ENCODE measurements around the gene TLDC2. TPM values are rescaled to one million over a fixed set of nuclear protein-coding genes. Genes with fewer than 3 reads are reported as not detected.
A peak's percentile ranks its signal among the peaks of the same experiment; 100 is the strongest.
"Not testable (repeated sequence)": the region's sequence is repeated elsewhere in the genome, so short reads cannot be mapped to it uniquely, and the experiment has no call there.

Gene TLDC2
- total RNA-seq, 1 experiment from 2014 or later, result 1.1 TPM

- peak; percentile 95 for DNase-seq
- Mint-ChIP-seq H3K9me3 (ENCODE audit: low read depth, unreplicated experiment) (no peaks in the 10 kb centered on the region), H3K27me3 (ENCODE audit: unreplicated experiment) (no peaks in the 10 kb centered on the region), H3K27ac (ENCODE audit: unreplicated experiment) (peak overlapping the region; percentile 88), H3K36me3 (ENCODE audit: insufficient read depth, unreplicated experiment) (peaks cover 13% of the 10 kb centered on the region), H3K4me1 (ENCODE audit: low read depth, unreplicated experiment) (peaks cover 16% of the 10 kb centered on the region), H3K4me3 (ENCODE audit: low read depth, unreplicated experiment) (peak overlapping the region; percentile 71)
- CTCF ChIA-PET, result interaction anchor here (0.6 to 3.1 kb wide), 22 partner anchors 12 to 852 kb away, joined by 3 to 24 read pairs (median 4); partner anchors contain the start of gene DSN1
- BruUV-seq (replicated peaks), result no TSS peak
- intact Hi-C loops (cut with micrococcal nuclease; ENCODE audit: unreplicated experiment), result loop anchor here (10.0 kb wide), 1 partner anchor 49 kb away; no protein-coding TSS in a partner anchor
- no peak for TF ChIP-seq CTCF (IDR thresholded peaks at IDR 0.05; ENCODE audit: unreplicated experiment)
Measured at GRCh38 chr20:36835453-36836198, 40.3 kb upstream of the TLDC2 start.

- intact Hi-C loops (cut with micrococcal nuclease; ENCODE audit: unreplicated experiment), result loop anchor here (10.0 kb wide), 1 partner anchor 48 kb away; no protein-coding TSS in a partner anchor
- no TSS peak for BruUV-seq (replicated peaks)
- CTCF ChIA-PET, result interaction anchor here (0.6 to 3.1 kb wide), 12 partner anchors 18 to 573 kb away, joined by 3 to 24 read pairs (median 4); a partner anchor contains a TSS
- peak; percentile 78 for DNase-seq
- Mint-ChIP-seq H3K36me3 (ENCODE audit: insufficient read depth, unreplicated experiment) (peaks cover 13% of the 10 kb centered on the region), H3K4me3 (ENCODE audit: low read depth, unreplicated experiment) (no peak overlapping the region), H3K27me3 (ENCODE audit: unreplicated experiment) (no peaks in the 10 kb centered on the region), H3K27ac (ENCODE audit: unreplicated experiment) (peak overlapping the region; percentile 42), H3K9me3 (ENCODE audit: low read depth, unreplicated experiment) (no peaks in the 10 kb centered on the region), H3K4me1 (ENCODE audit: low read depth, unreplicated experiment) (peaks cover 16% of the 10 kb centered on the region)
- TF ChIP-seq CTCF (IDR thresholded peaks at IDR 0.05; ENCODE audit: unreplicated experiment), result peak; percentile 58
Measured at GRCh38 chr20:36836591-36837269, 39.2 kb upstream of the TLDC2 start.

- H3K27me3 Mint-ChIP-seq (ENCODE audit: unreplicated experiment); DNase-seq; H3K9me3 Mint-ChIP-seq (ENCODE audit: low read depth, unreplicated experiment); BruUV-seq (replicated peaks); H3K4me3 Mint-ChIP-seq (ENCODE audit: low read depth, unreplicated experiment); H3K27ac Mint-ChIP-seq (ENCODE audit: unreplicated experiment): not testable (repeated sequence)
- intact Hi-C loops (cut with micrococcal nuclease; ENCODE audit: unreplicated experiment), result loop anchor here (10.0 kb wide), 1 partner anchor 46 kb away; no protein-coding TSS in a partner anchor
- H3K4me1 Mint-ChIP-seq (ENCODE audit: low read depth, unreplicated experiment), result peaks cover 21% of the 10 kb centered on the region
- peaks cover 13% of the 10 kb centered on the region for H3K36me3 Mint-ChIP-seq (ENCODE audit: insufficient read depth, unreplicated experiment)
- CTCF ChIA-PET, result interaction anchor here (0.7 kb wide), 1 partner anchor 418 kb away, joined by 6 read pairs; no protein-coding TSS in a partner anchor
Measured at GRCh38 chr20:36838376-36838775, 37.6 kb upstream of the TLDC2 start.

GRCh38 chr20:36839150-36839549 lies 36.8 kb upstream of the TLDC2 start:
- DNase-seq, result no peak
- H3K36me3 Mint-ChIP-seq (ENCODE audit: insufficient read depth, unreplicated experiment), result peaks cover 13% of the 10 kb centered on the region
- CTCF ChIA-PET, result no interaction called here
- no TSS peak for BruUV-seq (replicated peaks)
- TF ChIP-seq CTCF (IDR thresholded peaks at IDR 0.05; ENCODE audit: unreplicated experiment), result no peak
- intact Hi-C loops (cut with micrococcal nuclease; ENCODE audit: unreplicated experiment), result loop anchor here (10.0 kb wide), 1 partner anchor 46 kb away; no protein-coding TSS in a partner anchor
- peaks cover 25% of the 10 kb centered on the region for H3K4me1 Mint-ChIP-seq (ENCODE audit: low read depth, unreplicated experiment)
- H3K4me3 Mint-ChIP-seq (ENCODE audit: low read depth, unreplicated experiment), result no peak overlapping the region
- no peaks in the 10 kb centered on the region for H3K9me3 Mint-ChIP-seq (ENCODE audit: low read depth, unreplicated experiment)
- no peak overlapping the region for H3K27ac Mint-ChIP-seq (ENCODE audit: unreplicated experiment)
- H3K27me3 Mint-ChIP-seq (ENCODE audit: unreplicated experiment), result no peaks in the 10 kb centered on the region

- not testable (repeated sequence) for H3K4me3 Mint-ChIP-seq (ENCODE audit: low read depth, unreplicated experiment)
- peak overlapping the region; percentile 32 for H3K27ac Mint-ChIP-seq (ENCODE audit: unreplicated experiment)
Measured at GRCh38 chr20:36841030-36841429, 34.9 kb upstream of the TLDC2 start.

More at GRCh38 chr20:36841030-36841429, 34.9 kb upstream of the TLDC2 start:
- H3K9me3 Mint-ChIP-seq (ENCODE audit: low read depth, unreplicated experiment); DNase-seq; H3K27me3 Mint-ChIP-seq (ENCODE audit: unreplicated experiment); BruUV-seq (replicated peaks); H3K36me3 Mint-ChIP-seq (ENCODE audit: insufficient read depth, unreplicated experiment); intact Hi-C loops (cut with micrococcal nuclease; ENCODE audit: unreplicated experiment): not testable (repeated sequence)
- H3K4me1 Mint-ChIP-seq (ENCODE audit: low read depth, unreplicated experiment), result peaks cover 18% of the 10 kb centered on the region
- CTCF ChIA-PET, result interaction anchor here (1.1 kb wide), 1 partner anchor 25 kb away, joined by 3 read pairs; no protein-coding TSS in a partner anchor

All from Calu3 (cell line).